ENCODE data around the gene SORCS1.

The SORCS1 gene

DNA sequence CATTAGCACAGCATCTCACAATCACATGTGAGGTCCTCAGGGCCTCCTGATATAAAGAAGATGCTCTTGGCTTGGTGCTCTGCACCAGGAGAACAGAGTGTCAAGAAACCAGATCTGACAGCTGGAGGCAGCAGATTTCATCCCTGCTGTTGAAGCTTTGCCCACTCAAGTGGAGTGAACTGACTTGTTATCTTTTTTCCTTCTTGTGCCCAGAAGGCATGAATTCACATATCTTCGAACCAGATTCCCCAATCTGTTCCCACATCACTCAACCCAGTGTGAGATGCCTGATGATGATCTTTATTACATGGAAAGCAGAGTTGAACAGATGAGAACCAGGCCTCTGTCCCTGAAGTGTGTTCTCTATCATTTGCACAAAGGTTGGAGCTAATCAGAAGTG lies 521.0 kb downstream of the SORCS1 start:
- DNase-seq = no peak

DNA sequence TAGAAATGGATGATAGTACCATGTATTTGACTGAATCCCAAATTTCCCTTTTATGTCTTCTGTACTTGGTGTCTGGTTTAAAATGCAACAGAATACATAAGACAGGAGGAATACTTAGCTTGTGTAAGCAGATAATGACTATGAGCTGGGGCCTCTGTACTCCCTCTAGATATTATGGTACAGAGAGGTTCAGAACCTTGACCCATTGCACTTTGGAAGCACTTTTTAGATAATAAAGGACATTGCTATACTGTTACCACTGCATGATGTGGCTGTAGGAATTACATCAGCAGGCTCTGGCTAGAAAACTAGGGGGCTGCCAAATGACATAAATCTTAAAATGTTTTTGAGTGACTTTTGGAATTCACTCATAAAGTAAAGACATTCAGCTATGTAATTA lies 526.6 kb downstream of the SORCS1 start:
- DNase-seq = no peak

DNA sequence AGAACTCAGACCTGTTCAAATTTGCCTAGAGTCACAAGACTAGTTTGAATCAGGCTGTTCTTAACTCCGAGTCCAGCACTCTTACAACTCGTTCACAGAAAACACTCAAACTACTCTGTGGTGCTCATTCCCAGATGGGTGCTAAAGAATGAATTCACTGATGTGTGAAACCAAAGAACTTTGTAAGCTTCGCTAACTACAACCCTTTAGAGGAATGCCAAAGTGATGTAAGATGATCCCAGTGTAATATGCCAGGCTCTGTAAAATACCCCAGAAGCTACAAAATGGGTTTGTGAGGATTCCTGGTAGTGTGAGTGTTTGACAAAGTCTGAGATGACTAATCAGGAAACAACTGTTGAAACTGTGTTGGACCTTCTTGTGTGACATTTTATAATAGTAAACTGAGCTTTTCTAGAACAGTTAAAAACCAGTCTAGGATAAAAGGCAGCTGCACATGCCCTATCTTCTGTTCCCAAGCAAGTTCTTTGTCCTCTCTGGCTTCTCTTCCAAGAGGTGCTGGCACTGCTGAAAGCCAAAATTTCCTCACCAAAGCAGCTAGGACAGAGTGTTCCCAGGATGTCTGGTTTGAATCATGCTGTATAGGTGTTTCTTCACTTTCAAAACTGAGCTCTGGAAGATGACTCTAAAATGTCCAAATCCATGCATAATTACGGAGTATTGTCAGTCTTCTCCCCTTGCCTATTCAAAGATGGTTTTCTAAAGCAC lies 527.6 kb downstream of the SORCS1 start:
- no peak for DNase-seq

DNA sequence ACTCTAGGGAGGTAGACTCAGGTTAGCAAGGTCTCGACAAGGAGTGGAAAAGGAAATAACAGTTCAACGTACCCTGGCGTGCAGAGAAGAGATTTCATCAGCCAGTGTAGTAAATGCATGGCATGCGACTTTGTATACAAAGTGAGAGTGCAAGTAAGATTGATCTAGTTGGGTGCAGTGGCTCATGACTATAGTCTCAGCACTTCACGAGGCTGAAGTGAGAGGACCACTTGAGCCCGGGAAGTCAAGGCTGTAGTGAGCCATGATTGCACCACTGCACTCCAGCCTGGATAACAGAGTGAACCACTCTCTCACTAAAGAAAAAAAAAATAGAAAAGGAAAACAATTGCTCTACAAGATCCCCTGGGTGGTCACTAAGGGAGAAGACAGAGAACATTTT lies 528.6 kb downstream of the SORCS1 start:
- DNase-seq = no peak

DNA sequence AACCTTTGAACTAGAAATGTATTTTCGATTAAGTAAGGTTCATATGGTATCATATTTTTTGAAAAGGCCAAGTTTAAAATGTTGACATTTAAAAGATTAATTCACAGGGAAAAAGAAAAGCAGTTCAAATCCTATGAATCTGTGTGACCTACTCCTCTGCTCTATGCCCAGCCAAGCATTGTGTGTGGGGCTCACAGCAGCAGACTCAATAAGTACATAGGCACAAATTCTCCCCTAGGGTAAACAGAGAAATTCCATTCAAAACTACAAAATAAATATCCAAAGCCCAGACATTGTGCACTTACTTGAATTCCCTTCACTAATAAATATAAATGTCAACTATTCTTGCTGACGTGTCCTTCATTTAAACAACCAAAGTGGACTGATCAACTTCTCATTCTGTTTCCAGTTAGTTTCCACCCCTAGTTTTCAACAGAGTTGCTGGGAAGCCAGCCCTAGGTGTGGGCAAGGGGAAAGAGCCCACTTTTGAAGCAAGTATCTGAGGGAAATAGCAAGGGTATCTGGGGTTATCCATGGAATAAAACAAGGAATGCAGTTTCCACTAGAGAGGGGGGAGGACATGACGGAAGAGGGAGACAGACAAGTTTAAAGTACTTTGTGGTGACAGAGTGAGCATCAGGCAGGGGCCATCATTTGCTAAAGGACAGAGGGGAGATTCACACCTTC lies 533.3 kb downstream of the SORCS1 start:
- no peak for DNase-seq

DNA sequence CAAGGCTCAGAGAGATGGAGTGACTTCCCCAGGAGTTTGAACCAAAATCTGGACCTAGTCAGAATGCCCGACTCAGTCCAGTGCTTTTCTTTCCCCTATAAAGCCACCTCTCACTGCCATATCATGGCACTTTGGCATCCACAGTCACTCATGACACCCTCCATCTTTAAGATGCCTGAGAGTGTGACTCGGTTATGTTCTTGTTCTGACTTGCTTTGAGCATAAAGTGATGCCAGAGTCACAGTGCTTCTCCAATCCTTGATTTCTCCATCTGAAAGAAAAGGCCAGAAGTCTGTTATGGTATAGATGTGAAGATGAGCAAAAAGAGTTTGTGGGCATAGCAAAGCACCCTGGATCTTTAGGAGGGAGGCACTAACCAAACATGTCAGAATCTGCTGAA lies 538.1 kb downstream of the SORCS1 start:
- DNase-seq = no peak

DNA sequence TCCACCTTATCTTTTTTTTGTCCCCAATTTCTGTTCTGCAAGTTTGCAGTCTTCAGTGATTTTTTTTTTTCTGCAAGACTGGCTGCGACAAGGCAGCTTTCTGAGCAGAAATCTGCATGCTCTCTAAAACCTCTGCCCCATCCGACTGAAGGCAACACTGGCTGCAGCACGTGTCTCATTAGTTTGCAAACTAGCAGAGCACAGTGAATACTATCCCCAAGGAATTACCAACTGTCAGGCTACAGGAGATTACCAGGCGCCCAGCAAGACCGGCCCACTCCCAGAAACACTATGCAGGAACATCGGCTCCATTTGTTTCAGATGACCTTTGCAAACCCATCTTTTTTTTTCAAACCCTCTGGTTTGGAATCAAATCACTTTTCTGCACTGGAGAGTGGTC lies 538.8 kb downstream of the SORCS1 start:
- no peak for DNase-seq

DNA sequence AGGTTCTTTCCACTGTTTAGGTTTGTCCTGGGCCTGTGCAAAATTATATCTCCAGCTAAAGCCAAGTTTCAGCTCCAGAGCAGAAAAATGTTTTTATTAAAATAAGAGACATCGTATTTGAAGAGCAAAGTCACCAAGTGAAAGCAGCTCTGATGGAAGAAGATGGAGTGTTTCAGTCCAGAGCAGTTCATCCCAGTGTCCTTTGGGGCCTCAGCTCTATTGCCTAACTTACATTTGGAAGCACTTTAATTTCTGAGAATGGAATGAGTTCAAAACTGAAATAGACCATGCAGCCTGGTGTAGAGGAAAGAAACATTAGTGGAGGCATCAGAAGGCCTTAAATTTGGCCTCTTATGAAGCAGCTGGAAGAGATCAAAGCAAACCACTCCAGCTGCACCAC lies 545.2 kb downstream of the SORCS1 start:
- no peak for DNase-seq

DNA sequence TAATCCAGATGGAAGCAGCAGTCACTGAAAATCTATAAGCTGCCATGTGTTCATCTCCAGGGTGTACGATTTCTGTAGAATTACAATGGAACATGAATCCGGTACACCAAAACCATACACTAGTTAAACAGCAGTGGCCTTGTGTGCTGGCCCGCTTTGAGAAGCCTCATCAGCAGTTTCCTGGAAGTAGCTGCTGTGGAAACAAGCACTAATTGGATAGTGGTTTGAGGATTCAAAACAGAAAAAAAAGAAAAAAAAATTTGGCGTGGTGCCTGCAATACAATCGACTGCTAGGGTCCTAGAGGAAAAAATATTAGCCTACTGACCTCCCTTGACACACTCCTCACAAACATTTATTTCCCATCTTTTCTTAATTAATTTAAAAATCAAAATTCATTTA lies 545.9 kb downstream of the SORCS1 start:
- no peak for DNase-seq

DNA sequence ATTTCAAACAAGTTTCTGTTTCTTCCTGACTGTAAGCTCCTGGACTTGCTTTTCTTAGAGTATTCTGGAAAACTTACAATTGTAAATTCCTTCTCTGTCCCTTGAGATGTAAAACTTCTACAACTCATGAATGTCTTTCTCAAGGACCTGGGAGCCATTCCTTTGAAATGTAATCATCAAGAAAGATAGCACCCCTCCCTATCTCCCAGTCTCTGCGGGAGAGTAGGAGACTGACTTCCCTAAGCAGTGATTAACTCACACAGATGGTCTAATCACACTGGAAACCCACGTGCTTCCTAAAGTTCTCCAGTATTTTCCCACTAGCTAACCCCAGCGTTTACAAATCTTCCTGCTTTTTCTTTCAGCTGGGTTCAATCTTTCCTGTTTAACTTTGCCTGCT lies 549.4 kb downstream of the SORCS1 start:
- no peak for DNase-seq

DNA sequence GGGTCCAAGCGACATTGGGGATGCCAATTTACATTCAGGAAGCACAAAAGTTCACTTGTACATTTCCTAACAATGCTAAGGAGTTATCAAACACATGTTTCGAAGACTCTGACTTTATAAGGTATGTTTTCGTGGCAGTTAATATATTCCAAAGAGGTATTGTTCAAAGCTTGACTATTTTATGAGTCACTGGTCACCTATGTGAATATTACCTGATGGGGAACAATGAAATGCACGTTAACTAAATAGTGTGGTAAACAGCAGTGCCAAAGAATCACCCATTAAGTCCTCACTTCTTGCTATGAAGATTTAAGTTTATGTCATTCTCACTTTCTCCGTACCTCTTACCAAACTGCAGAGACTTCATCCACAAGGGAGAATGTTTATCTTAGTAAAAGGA lies 550.2 kb downstream of the SORCS1 start:
- no peak for DNase-seq

DNA sequence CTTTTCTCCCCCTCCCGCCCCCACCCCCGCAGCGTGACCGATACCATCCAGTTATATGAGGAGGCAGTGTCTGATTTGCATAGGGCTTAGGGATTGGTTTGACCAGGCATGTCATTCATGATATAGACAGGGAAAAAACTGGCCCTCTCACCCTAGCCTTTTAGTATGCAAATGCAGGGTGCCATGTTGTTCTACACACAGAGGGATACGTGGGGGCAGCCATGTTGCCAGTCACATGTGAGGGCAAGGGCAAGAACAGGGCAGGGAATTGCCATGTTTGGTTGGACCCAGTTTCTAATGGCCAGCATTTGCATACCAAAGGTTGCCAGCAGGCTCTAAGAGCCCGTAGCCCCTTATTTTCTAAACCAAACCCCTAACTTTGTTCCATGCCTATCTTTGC lies 552.1 kb downstream of the SORCS1 start:
- no peak for DNase-seq

DNA sequence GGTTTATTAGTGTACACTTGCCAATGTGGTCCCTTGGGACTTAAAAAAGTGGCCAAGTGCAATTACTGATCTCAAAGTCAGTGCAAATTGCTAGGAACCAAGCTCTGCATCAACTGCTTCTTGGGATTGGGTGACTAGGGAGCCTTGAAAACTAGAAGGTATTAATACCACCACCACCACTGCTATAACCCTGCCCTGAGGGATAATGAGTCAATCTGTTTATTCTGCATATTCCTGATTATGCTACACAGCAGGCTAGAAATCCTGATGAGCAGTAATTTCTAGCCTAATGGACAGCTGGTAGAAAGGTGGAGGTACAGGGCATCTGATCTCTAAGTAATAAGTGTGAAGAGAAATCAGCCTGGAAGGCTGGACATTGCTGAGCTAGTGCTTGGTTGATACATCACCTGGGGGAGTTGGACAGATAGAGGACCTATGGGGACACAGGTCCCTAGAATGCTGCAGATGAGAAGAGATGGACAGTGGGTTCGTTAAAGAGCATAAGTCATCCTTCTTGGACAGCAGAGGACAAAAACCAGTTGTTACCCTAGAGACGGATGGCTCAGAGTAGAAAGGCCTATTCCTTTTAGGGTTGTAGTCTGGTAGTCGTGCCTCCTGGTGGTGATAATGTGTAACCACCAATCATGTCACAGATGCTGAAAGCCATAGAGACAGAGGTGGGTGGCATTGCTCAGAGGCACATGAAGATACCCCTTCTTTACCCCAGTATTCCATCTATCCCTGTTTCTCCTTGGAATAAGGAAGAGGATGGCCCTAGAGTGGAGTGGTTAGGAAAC lies 554.8 kb downstream of the SORCS1 start:
- no peak for DNase-seq

DNA sequence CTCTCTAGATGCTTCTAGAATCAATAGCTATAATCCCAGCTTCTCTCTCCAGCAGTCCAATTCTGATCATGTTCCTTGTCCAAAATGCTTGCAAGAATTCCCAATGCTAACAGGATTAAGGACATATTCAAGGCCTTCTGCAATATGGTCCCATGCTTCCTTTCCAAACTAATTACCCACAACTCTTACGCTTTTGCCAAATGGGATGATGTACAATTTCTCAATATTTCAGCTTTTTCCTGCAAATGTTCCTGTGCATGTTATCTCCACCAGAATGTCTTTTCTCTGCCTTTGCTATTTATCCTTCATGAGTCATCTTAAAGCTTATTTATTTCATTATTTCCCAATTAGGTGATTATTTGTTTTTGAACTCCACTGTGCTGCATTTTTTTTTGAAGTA lies 556.4 kb downstream of the SORCS1 start:
- no peak for DNase-seq

DNA sequence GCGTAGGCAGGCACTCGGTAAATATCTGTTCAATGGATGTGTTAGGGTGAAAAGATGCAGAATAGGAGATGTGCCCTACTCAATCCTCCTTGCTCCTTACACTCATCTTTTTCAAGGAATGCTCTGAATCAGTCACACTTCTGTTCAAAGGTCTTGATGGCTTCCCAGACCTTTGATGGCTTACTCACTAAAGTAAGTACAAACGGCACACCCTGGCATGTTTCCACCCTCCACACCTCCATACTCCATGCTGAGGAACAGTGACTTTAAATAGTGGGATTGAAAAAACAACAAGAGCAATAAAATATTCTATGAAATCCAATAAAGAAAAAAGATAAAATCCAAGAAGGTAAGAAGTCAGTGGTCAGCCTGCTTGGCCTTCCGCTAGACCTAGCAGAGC lies 569.2 kb downstream of the SORCS1 start:
- DNase-seq = no peak

DNA sequence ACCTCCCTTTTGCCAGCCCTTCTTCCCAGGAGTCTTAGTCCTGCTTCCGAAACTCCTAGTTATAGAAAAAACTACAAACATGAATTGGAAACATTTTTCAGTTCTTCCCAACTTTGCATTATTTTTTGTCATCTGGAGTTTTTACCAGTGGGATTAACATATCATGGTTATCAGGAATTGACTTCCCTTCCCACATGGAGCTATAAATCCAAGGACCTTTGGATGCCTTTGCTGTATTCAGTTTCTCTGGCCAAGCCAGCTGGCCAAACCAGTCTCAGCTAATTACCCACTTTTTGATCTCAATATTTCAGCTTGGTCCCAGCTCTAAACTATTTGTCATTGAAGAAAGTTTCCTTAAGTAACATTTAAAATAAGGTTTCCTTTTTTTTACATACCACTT lies 570.6 kb downstream of the SORCS1 start:
- DNase-seq = no peak

DNA sequence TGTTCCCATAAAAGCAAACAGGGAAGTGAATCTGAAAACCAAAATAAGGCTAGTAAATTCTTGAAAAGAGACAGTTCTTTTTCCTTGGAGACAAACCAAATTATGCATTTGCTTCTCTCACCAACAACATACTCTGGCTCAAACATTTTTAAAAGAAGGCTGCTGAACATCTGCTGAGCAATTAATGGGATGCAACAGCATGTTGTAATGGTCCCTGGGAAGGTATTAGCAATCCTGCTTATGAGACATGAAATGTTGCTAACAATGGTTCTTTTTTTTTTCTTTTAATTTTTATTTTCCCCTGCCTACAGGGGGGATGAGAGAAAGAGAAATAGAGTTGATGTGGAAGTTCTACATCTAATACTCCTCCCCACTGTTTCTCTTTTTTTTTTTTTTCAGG lies 572.1 kb downstream of the SORCS1 start:
- DNase-seq = no peak

DNA sequence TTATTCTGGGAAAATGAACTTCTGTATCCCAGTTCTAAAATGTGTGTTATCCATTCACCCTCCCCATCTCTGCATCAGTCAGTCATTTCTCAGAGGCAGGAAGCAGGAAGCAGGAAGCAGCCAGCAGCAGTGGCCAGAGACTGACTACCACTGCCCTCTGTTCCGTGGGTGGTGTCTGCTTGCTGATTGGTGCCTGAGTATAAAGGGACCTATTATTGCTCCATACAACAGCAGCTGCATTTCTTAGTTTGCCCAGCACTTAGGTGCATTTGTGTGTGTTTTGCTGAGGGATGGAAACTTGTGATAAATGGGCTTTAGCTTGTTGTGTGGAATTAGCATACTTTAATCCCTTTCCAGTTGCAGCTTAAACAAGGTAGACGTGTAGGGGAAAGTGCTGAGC lies 582.2 kb downstream of the SORCS1 start:
- DNase-seq = no peak

DNA sequence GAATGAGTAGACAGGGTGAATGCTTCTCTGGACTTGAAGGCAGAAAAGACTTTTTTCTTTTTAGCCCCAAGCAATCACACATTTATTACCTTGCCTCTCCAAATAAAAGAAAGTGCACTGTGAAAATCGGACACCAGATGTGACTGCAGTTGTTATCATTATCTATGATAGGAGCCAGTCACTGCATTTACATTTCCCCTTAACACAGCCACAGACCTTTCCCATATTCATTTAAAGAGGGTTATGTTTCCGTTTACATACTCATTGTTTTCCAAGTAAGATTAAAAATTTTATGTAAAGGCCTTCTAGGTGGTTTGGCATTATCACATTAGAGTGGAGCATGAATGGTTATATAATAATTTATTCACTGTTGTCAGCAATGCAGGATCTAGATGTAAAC lies 586.8 kb downstream of the SORCS1 start:
- DNase-seq = no peak

DNA sequence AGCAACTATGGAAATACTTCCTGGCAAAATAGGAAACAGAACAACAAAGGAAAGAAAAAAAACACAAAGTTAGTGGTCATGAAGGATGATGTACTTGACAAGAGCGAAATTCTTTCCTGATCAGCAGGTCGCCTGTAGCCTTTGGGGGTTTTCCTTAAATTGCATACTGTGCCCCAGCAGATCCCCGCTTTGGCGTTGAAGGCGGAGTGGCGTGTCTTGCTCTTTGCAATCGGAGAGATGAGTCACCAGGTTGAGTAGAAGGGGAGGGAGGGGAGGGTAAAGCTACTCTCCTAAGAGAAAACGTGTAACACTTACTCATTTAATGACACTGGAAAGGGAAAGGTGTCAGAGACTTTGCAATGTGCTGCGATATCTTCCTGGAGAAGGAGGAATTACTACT lies 587.2 kb downstream of the SORCS1 start:
- DNase-seq = no peak

DNA sequence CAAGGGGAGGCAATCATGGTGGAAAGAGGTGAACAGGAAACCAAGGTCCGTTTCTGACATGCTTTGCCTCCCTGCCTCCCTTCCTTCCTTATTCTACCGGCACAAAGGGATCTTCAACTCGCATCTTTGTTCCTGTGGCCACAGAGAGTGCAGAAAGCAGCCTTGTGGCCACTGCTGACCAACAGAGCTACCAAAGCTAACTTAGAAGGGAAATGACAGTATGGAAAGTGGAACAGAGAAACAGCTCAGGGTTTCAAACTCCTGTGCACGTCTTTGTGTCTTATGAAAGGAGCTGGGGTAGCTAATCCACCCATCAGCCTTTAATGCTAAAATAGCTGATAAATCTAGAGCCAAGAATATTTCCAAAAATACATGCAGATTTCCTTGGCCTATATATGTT lies 588.0 kb downstream of the SORCS1 start:
- no peak for DNase-seq

DNA sequence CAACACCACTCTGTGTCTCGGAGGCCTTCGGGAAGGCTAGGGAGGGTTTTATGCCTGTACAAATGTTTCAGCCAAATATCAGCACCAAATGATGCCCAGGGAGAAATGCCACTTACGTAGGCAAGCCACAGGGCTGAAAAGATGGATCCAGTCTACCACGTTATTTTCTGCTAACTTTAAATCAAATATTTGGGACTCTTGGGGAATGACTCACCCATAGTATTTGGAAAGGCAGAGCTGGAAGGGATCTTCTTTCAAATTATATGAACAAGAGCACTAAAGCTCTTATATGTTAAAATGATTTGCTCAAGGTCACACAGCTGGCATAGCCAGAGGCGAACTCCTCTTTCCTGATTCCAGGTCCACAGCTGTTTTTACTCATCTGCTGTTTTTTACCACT lies 591.4 kb downstream of the SORCS1 start:
- DNase-seq = no peak

DNA sequence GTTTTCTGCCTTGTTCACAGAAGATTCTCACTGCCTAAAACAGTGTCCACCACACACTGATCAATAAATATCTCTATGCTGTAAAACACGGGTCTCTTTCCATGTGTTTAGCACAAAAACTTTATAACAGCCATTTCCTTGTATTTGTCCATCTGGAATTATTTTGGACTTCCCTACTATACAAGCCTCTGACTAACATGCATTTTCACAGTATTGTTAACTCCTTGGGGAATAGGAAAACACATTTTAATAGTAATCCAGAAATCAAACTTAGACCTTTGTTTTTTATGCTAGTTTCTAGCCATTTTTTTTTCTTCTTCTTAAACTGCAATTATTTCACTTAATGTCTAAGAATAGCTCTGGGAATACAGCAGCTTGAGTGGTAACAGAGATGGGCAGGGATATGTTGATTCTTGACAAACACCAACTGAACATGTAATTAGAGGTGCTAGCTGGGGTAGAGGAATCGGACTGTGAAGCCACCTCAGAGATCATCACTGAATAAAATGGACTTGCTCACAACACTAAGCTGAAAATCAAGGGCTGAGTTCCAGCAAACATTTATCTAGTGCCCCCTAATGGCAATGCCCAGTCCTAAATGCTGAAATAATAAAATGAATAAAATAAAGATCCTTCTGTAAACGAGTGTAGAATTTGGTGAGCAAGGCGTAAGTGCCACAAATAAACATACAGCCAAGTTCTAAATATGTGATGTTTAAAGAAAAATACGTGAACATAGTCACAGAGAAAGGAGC lies 593.1 kb downstream of the SORCS1 start:
- DNase-seq = no peak
